H1 (cell line): ENCODE measurements around the gene ENKUR. TPM values are rescaled to one million over a fixed set of nuclear protein-coding genes. Genes with fewer than 3 reads are reported as not detected.

Source experiments
- CTCF ChIA-PET: fragments of 300-600 bp; sonication (Branson Sonifier 250); formaldehyde crosslinking; loops from one replicate; lab custom pipeline; 2021; ENCODE audit not compliant: partially characterized antibody; lab: Charles Lee
- POLR2A ChIA-PET: fragments of 300-600 bp; sonication (Branson Sonifier 250); formaldehyde crosslinking; loops from one replicate; lab custom pipeline; 2021; ENCODE audit warnings: inconsistent platforms; ENCODE audit not compliant: partially characterized antibody; lab: Charles Lee
- DNase-seq, 2 experiments: peaks; one replicate each; pipeline versions ENCODE4 v3.0.0 to v3.0.0-alpha.2; 2010 to 2022; ENCODE audit warnings: low spot score in 2 of 2, low read depth in 1 of 2, mixed read lengths in 1 of 2
- FAIRE-seq: peaks from 2 replicates; lab custom pipeline; 2011; peaks lifted over from hg19 to GRCh38; lab: Jason Lieb, UNC
- H2AFZ ChIP-seq: 2 replicates; pipeline ENCODE4 v1.8.1; 2012; ENCODE audit warnings: low read length, inconsistent platforms
- H2AK5ac ChIP-seq: 2 replicates; pipeline ENCODE4 v1.6.1; 2013; ENCODE audit warnings: low read depth, low read length
- H2BK120ac ChIP-seq: replicated peaks from 2 replicates; pipeline ENCODE3; 2013; ENCODE audit warnings: low read depth, low read length, inconsistent platforms
- H2BK12ac ChIP-seq: 2 replicates; pipeline ENCODE4 v1.6.1; 2013; ENCODE audit warnings: low read depth, low read length
- H2BK15ac ChIP-seq: 2 replicates; pipeline ENCODE4 v1.6.1; 2013; ENCODE audit warnings: low read length
- H2BK20ac ChIP-seq: 2 replicates; pipeline ENCODE4 v1.6.1; 2013; ENCODE audit warnings: low read length
- H2BK5ac ChIP-seq: 2 replicates; pipeline ENCODE4 v1.6.1; 2013; ENCODE audit warnings: low read depth, low read length
- H3K14ac ChIP-seq: 2 replicates; pipeline ENCODE4 v1.6.1; 2013; ENCODE audit warnings: inconsistent platforms; ENCODE audit not compliant: insufficient read length
- H3K18ac ChIP-seq: 2 replicates; pipeline ENCODE4 v1.6.1; 2013; ENCODE audit warnings: low read length; ENCODE audit errors: extremely low read depth
- H3K23ac ChIP-seq: 2 replicates; pipeline ENCODE4 v1.6.1; 2013; ENCODE audit warnings: inconsistent platforms; ENCODE audit not compliant: insufficient read length
- H3K23me2 ChIP-seq: 2 replicates; pipeline ENCODE4 v1.6.1; 2013; ENCODE audit warnings: low read depth, low read length
- H3K27ac ChIP-seq: 2 replicates; pipeline ENCODE4 v1.6.1; 2011; ENCODE audit warnings: low read depth, low read length, inconsistent platforms
- H3K27me3 ChIP-seq, 4 experiments: replicated peaks in 1 of 4; 1 replicate in 1 of 4; 2 replicates in 3 of 4; pipeline versions ENCODE4 v1.6.1 to v1.8.1; 2011 to 2013; ENCODE audit warnings: low read length in 3 of 4, mild to moderate bottlenecking in 3 of 4, inconsistent platforms in 2 of 4, mixed read lengths in 2 of 4, moderate library complexity in 1 of 4; ENCODE audit not compliant: control insufficient read depth in 3 of 4, insufficient read depth in 3 of 4; ENCODE audit errors: extremely low read depth in 1 of 4
- H3K36me3 ChIP-seq, 4 experiments: 2 replicates each; pipeline versions ENCODE4 v1.6.1 to v1.8.1; 2011 to 2013; ENCODE audit warnings: mild to moderate bottlenecking in 4 of 4, low read length in 3 of 4, moderate library complexity in 2 of 4, control low read depth in 1 of 4, inconsistent platforms in 1 of 4; ENCODE audit not compliant: insufficient read depth in 4 of 4, control insufficient read depth in 2 of 4
- H3K4ac ChIP-seq: replicated peaks from 2 replicates; pipeline ENCODE3; 2013; ENCODE audit warnings: low read length, low read depth, mixed read lengths, inconsistent platforms; ENCODE audit not compliant: insufficient read length
- H3K4me1 ChIP-seq, 4 experiments: replicated peaks in 1 of 4; 1 replicate in 1 of 4; 2 replicates in 3 of 4; pipeline versions ENCODE4 v1.6.1 to v1.8.1; 2011 to 2013; ENCODE audit warnings: low read length in 3 of 4, inconsistent platforms in 2 of 4, mixed read lengths in 1 of 4; ENCODE audit not compliant: insufficient read depth in 4 of 4, control insufficient read depth in 3 of 4
- H3K4me2 ChIP-seq, 2 experiments: 2 replicates each; pipeline versions ENCODE4 v1.6.1 to v1.8.1; 2011 to 2013; ENCODE audit warnings: low read depth in 2 of 2, low read length in 2 of 2, control low read depth in 1 of 2, inconsistent platforms in 1 of 2, mild to moderate bottlenecking in 1 of 2; ENCODE audit not compliant: insufficient read depth in 1 of 2
- H3K4me3 ChIP-seq, 4 experiments: fragments of 200-600, 300-600 bp in 1 of 4; sonication (generic), shearing (Covaris generic), sonication (Bioruptor Twin) in 1 of 4; 2 replicates each; pipeline versions ENCODE4 v1.5.1 to v1.8.1; 2011 to 2016; ENCODE audit warnings: low read length in 4 of 4, low read depth in 3 of 4, control low read depth in 2 of 4, inconsistent platforms in 2 of 4, mild to moderate bottlenecking in 2 of 4, mixed read lengths in 1 of 4, moderate library complexity in 1 of 4; ENCODE audit not compliant: insufficient read depth in 2 of 4; ENCODE audit errors: extremely low read depth in 1 of 4
- H3K56ac ChIP-seq: replicated peaks from 2 replicates; pipeline ENCODE3; 2013; ENCODE audit warnings: low read depth, mild to moderate bottlenecking, mixed read lengths, low read length, inconsistent platforms; ENCODE audit not compliant: insufficient read length
- H3K79me1 ChIP-seq: 2 replicates; pipeline ENCODE4 v1.6.1; 2013; ENCODE audit warnings: low read depth, low read length, control low read depth
- H3K79me2 ChIP-seq, 2 experiments: 2 replicates each; pipeline versions ENCODE4 v1.6.1 to v1.8.1; 2012 to 2013; ENCODE audit warnings: low read length in 2 of 2, mild to moderate bottlenecking in 2 of 2, inconsistent platforms in 1 of 2; ENCODE audit not compliant: insufficient read depth in 2 of 2, control insufficient read depth in 1 of 2
- H3K9ac ChIP-seq, 4 experiments: replicated peaks in 1 of 4; 1 replicate in 1 of 4; 2 replicates in 3 of 4; pipeline versions ENCODE4 v1.6.1 to v1.8.1; 2011 to 2013; ENCODE audit warnings: low read depth in 3 of 4, low read length in 3 of 4, control low read depth in 2 of 4, mild to moderate bottlenecking in 2 of 4, moderate library complexity in 2 of 4, inconsistent platforms in 1 of 4; ENCODE audit errors: extremely low read depth in 1 of 4
- H3K9me3 ChIP-seq, 2 experiments: 2 replicates each; pipeline versions ENCODE4 v1.6.1 to v1.8.1; 2012 to 2013; ENCODE audit warnings: mild to moderate bottlenecking in 2 of 2, moderate library complexity in 2 of 2, control low read depth in 1 of 2, inconsistent platforms in 1 of 2, low read depth in 1 of 2, low read length in 1 of 2, mixed read lengths in 1 of 2; ENCODE audit not compliant: insufficient read depth in 2 of 2
- H4K20me1 ChIP-seq, 2 experiments: replicated peaks in 1 of 2; 2 replicates each; pipeline versions ENCODE3 to v1.8.1; 2011 to 2013; ENCODE audit warnings: inconsistent platforms in 2 of 2, low read length in 2 of 2, mild to moderate bottlenecking in 1 of 2; ENCODE audit not compliant: insufficient read depth in 2 of 2, control insufficient read depth in 1 of 2
- H4K5ac ChIP-seq: 2 replicates; pipeline ENCODE4 v1.6.1; 2013; ENCODE audit warnings: low read length, low read depth, mixed read lengths, inconsistent platforms; ENCODE audit not compliant: insufficient read length
- H4K8ac ChIP-seq: 2 replicates; pipeline ENCODE4 v1.8.0; 2013; ENCODE audit warnings: mild to moderate bottlenecking, moderate library complexity, low read length, inconsistent platforms; ENCODE audit not compliant: insufficient read depth; ENCODE audit errors: extremely low read depth
- H4K91ac ChIP-seq: replicated peaks from 2 replicates; pipeline ENCODE3; 2013; ENCODE audit warnings: low read length, mixed read lengths, inconsistent platforms; ENCODE audit not compliant: insufficient read length
- BACH1 ChIP-seq: IDR thresholded peaks from 2 replicates; pipeline ENCODE4 v1.6.1; 2012; ENCODE audit warnings: low read length, improper control_type of control experiment
- JUN ChIP-seq: IDR thresholded peaks from 2 replicates; pipeline ENCODE4 v1.6.1; 2011; ENCODE audit warnings: low read depth, mild to moderate bottlenecking, improper control_type of control experiment, low read length
- JUND ChIP-seq: IDR thresholded peaks from 2 replicates; pipeline ENCODE4 v1.6.1; 2011; ENCODE audit warnings: mild to moderate bottlenecking, improper control_type of control experiment, low read length
- POU5F1 ChIP-seq: IDR thresholded peaks from 2 replicates; pipeline ENCODE4 v1.6.1; 2011; ENCODE audit warnings: low read depth, mild to moderate bottlenecking, low read length, moderate library complexity
- RXRA ChIP-seq: IDR thresholded peaks from 2 replicates; pipeline ENCODE4 v1.6.1; 2011; ENCODE audit warnings: low read depth, mild to moderate bottlenecking, low read length, moderate library complexity; ENCODE audit not compliant: insufficient read depth
- SIN3A ChIP-seq, 2 experiments: IDR thresholded peaks in 1 of 2; conservative IDR thresholded peaks in 1 of 2; 2 replicates each; pipeline ENCODE4 v1.6.1; 2011 to 2012; ENCODE audit warnings: low read length in 2 of 2, improper control_type of control experiment in 1 of 2, low read depth in 1 of 2, mild to moderate bottlenecking in 1 of 2
- SP1 ChIP-seq: IDR thresholded peaks from 2 replicates; pipeline ENCODE4 v1.6.1; 2011; ENCODE audit warnings: low read depth, low read length
- TAF1 ChIP-seq: IDR thresholded peaks from 2 replicates; pipeline ENCODE4 v1.6.1; 2011; ENCODE audit warnings: mild to moderate bottlenecking, low read depth, low read length
- TBP ChIP-seq: IDR thresholded peaks from 2 replicates; pipeline ENCODE4 v1.6.1; 2011; ENCODE audit warnings: low read depth, low read length, improper control_type of control experiment
- WGBS, 2 experiments: shearing (Covaris generic) in 1 of 2; methylation state at CpG; one replicate each; pipeline versions ENCODE4 v1.1.6 to v1.1.7; 2013 to 2015; ENCODE audit warnings: low lambda C conversion rate in 2 of 2, mixed read lengths in 2 of 2, inconsistent platforms in 1 of 2, low coverage in 1 of 2, missing lambda C conversion rate in 1 of 2; ENCODE audit not compliant: insufficient replicate concordance in 2 of 2, insufficient coverage in 1 of 2, insufficient read length in 1 of 2; ENCODE audit errors: extremely low coverage in 1 of 2, missing lambda C conversion rate in 1 of 2; 5-methylcytosine and 5-hydroxymethylcytosine counted together
- polyA plus RNA-seq, 7 experiments: library from polyadenylated mRNA; depleted of rRNA in 3 of 7; stranded (reverse) in 5 of 7; unstranded in 2 of 7; fragments of >200 nt in 5 of 7; fragments of 200-250 nt in 2 of 7; gene quantifications; 1 replicate in 5 of 7; 2 replicates in 1 of 7; 4 replicates in 1 of 7; pipeline versions ENCODE4 v1.2.1 to v1.2.3, GENCODE V29; 2011 to 2013; ENCODE audit warnings: missing spikeins in 2 of 7, mixed read lengths in 2 of 7
- total RNA-seq: library from RNA; stranded (reverse); fragmentation: NEBNext Ultra II Directional; extraction: Animal tissue kit (Norgen Biotek cat#: 25700); gene quantifications from 2 replicates; pipeline ENCODE4 v1.2.1, GENCODE V29; 2021
- TF ChIP-seq, protein P1 (sequence below): IDR thresholded peaks from 2 replicates; pipeline ENCODE4 v1.6.1; 2011; ENCODE audit warnings: low read depth, mild to moderate bottlenecking, low read length; ENCODE audit not compliant: insufficient read depth

Gene ENKUR
- total and polyA plus RNA-seq, 2 of the 8 experiments (the other 6 are each of a cell fraction or from before 2014, with no cell fraction given), result not detected

DNA sequence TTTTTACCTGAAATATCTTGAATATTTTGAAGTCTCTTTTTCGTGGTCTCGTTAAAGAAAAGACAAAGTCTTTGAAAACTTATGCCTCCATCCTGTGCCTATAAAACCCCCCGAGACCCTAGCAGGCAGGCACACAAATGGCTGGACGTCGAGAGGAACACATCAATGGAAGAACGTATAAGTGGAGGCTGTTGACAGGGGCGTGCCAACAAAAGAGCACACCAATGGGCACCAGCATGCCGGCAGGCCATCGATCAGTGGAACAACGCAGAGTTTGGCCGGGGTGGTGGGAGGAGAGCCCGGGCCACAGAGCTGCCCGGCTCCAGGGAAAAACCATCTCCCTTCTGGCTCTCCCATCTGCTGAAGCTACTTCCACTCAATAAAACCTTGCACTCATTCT lies 24.7 kb downstream of the ENKUR start:
- Histone ChIP-seq H2BK20ac (no peak overlapping the region), H2AFZ (no peak overlapping the region), H4K5ac (no peak overlapping the region), H3K27ac (no peak overlapping the region), H3K4me2 (no peak overlapping the region), H3K79me1 (no peaks in the 10 kb centered on the region), H2BK5ac (no peak overlapping the region), H3K27me3 (no peaks in the 10 kb centered on the region), H3K23me2 (no peaks in the 10 kb centered on the region), H3K14ac (no peak overlapping the region), H3K4me3 (no peak overlapping the region), H3K36me3 (no peaks in the 10 kb centered on the region), H2AK5ac (no peak overlapping the region), H4K8ac (no peak overlapping the region), H3K9me3 (no peaks in the 10 kb centered on the region), H2BK12ac (no peak overlapping the region), H2BK15ac (no peak overlapping the region), H4K91ac (no peak overlapping the region), H3K79me2 (no peaks in the 10 kb centered on the region), H3K18ac (no peak overlapping the region), H2BK120ac (no peak overlapping the region), H4K20me1 (no peaks in the 10 kb centered on the region), H3K56ac (no peak overlapping the region), H3K23ac (no peak overlapping the region), H3K9ac (no peak overlapping the region), H3K4me1 (no peaks in the 10 kb centered on the region), H3K4ac (no peak overlapping the region)
- 87% methylated on average over 13 of the region's 13 CpGs; no CpG with 5 or more reads in 1 of the 2 experiments for WGBS, 2 experiments
- DNase-seq (no peak), FAIRE-seq (no peak)
- TF ChIP-seq JUND (no peak), SP1 (no peak), TAF1 (no peak), RXRA (no peak), BACH1 (no peak), SIN3A (conservative IDR thresholded peaks at IDR 0.05 in 1 of 2, IDR thresholded peaks at IDR 0.05 in 1 of 2; ENCODE audit: low read depth in 1 of 2, low read length in 2 of 2) (no peak), JUN (no peak), POU5F1 (no peak), TBP (no peak)
- TF ChIP-seq, protein P1, sequence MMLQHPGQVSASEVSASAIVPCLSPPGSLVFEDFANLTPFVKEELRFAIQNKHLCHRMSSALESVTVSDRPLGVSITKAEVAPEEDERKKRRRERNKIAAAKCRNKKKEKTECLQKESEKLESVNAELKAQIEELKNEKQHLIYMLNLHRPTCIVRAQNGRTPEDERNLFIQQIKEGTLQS, result no peak
- ChIA-PET CTCF (no interaction called here), POLR2A (no interaction called here)
